HG03342 (cell line): ENCODE results near the gene FBXW11.

Experiments used
- ATAC-seq: cut with Tn5 transposase; IDR thresholded peaks from one replicate; pipeline ENCODE4 v1.9.1; 2021; ENCODE audit warnings: mild to moderate bottlenecking, moderate library complexity; ENCODE audit not compliant: unreplicated experiment

FBXW11 gene

DNA sequence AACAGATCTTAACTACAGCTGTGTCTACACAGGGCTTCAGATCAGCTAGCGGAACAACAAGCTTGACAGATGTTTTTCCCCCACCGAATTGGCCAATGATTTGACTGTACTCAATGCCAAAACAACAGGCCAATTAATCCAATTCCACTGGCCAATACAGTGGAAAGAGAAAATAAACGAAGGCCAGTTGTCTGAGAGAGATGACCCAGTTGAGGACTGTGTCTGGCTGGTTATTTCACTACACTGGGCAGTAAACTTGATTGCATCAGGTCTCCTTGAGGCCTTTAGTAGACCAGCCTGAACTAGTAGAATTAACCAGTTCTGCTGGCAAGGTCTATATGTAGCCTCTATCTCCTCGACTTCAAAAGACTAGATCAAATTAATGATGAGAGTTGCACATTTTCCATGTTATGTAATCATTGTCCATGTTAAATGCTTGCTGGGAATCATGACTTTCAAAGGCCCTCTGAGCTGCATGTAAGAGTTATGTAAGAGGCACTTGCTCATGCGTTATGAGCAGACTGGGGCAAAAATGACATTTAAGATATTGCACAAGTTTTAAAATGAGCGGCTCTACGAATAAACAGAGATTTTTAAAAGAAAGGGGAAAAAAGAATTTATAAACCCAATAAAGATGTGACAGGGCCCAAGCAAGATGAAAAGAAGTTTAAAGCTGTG, 192.5 kb downstream of the FBXW11 start:
- ATAC-seq: no peak

DNA sequence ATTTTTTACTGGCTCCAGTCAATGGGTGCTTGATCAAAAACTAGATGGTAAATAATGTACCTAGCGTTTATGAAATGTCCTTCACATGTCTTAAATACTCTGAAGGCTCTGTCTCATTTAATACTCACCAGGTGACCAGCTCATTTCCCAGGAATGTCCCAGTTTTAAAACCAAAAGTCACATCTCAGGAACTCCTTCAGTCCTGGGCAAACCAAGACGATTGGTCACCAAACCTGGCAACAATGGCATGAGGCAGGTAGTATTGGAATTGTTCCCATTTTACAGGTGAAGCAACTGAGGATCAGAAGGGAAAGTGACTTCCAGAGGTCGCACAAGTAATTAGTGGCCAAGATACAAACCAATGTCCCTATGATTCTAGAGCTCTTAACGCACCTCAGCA, 193.2 kb downstream of the FBXW11 start:
- no peak for ATAC-seq
